K562 (cell line): ENCODE data around the gene ZNF213. TPM values are rescaled to one million over a fixed set of nuclear protein-coding genes. Genes with fewer than 3 reads are reported as not detected.

ENCODE experiments used
- CBX3 ChIP-seq, 2 experiments: IDR thresholded peaks; 1 replicate in 1 of 2; 2 replicates in 1 of 2; pipeline ENCODE4 v1.6.1; 2012; ENCODE audit warnings: inconsistent platforms in 2 of 2, low read length in 2 of 2, borderline replicate concordance in 1 of 2, control low read depth in 1 of 2
- CEBPB ChIP-seq: fragments of 450-650 bp; IDR thresholded peaks from 2 replicates; pipeline ENCODE4 v1.6.1; 2016; ENCODE audit warnings: missing genetic modification characterization, missing compliant biosample characterization
- CREB1 ChIP-seq, 2 experiments: sonication (generic) in 1 of 2; formaldehyde crosslinking in 1 of 2; IDR thresholded peaks; 2 replicates each; pipeline versions ENCODE4 v1.6.1 to v1.8.0; 2012 to 2022; ENCODE audit warnings: inconsistent platforms in 1 of 2, mild to moderate bottlenecking in 1 of 2, missing genetic modification reagents in 1 of 2, moderate library complexity in 1 of 2
- E2F1 ChIP-seq: sonication (generic); formaldehyde crosslinking; IDR thresholded peaks from 2 replicates; pipeline ENCODE4 v1.8.1; 2023; ENCODE audit warnings: mild to moderate bottlenecking, missing genetic modification reagents, moderate library complexity
- JUN ChIP-seq, 2 experiments: sonication (generic) in 1 of 2; formaldehyde crosslinking in 1 of 2; IDR thresholded peaks; 2 replicates each; pipeline versions ENCODE4 v1.6.1 to v1.8.0; 2012 to 2022; ENCODE audit warnings: borderline replicate concordance in 2 of 2, mild to moderate bottlenecking in 2 of 2, improper control_type of control experiment in 1 of 2, low read depth in 1 of 2, low read length in 1 of 2, missing genetic modification reagents in 1 of 2
- PRDM10 ChIP-seq: fragments of 450-650 bp; IDR thresholded peaks from 2 replicates; pipeline ENCODE4 v1.6.1; 2018; ENCODE audit not compliant: partially characterized antibody
- RAD21 ChIP-seq, 2 experiments: fragments of 250-450 bp in 1 of 2; fragments of 450-650 bp in 1 of 2; sonication (Bioruptor Pico) in 1 of 2; formaldehyde crosslinking in 1 of 2; IDR thresholded peaks in 1 of 2; conservative IDR thresholded peaks in 1 of 2; 2 replicates each; pipeline versions ENCODE4 v1.4.0 to v1.8.0; 2020 to 2022; ENCODE audit warnings: mild to moderate bottlenecking in 2 of 2, moderate library complexity in 1 of 2
- RBM17 ChIP-seq: fragments of 200-400 bp; formaldehyde crosslinking; IDR thresholded peaks from 2 replicates; pipeline ENCODE4 v1.6.1; 2017; ENCODE audit warnings: low read depth, mild to moderate bottlenecking, low read length, borderline replicate concordance
- SFPQ ChIP-seq: fragments of 200-400 bp; formaldehyde crosslinking; IDR thresholded peaks from 2 replicates; pipeline ENCODE4 v1.6.1; 2017; ENCODE audit warnings: mild to moderate bottlenecking, low read depth, low read length, moderate library complexity
- SMAD1 ChIP-seq: fragments of 150-350 bp; IDR thresholded peaks from 2 replicates; pipeline ENCODE4 v1.6.1; 2014; ENCODE audit warnings: low read length, low read depth; ENCODE audit not compliant: partially characterized antibody
- TARDBP ChIP-seq: fragments of 450-650 bp; IDR thresholded peaks from 2 replicates; pipeline ENCODE4 v1.6.1; 2016
- TFAM ChIP-seq: fragments of 250-450 bp; sonication (Bioruptor Pico); conservative IDR thresholded peaks from 2 replicates; pipeline ENCODE4 v1.5.0; 2021; ENCODE audit warnings: mild to moderate bottlenecking, moderate library complexity
- ZBTB2 ChIP-seq: fragments of 450-650 bp; IDR thresholded peaks from 2 replicates; pipeline ENCODE4 v1.6.1; 2016; ENCODE audit warnings: antibody characterized with exemption
- ZNF124 ChIP-seq: sonication (generic); formaldehyde crosslinking; IDR thresholded peaks from 2 replicates; pipeline ENCODE4 v1.8.1; 2022; ENCODE audit warnings: missing genetic modification reagents
- ZNF197 ChIP-seq: fragments of 200-800 bp; sonication (Bioruptor generic); IDR thresholded peaks from 2 replicates; pipeline ENCODE4 v1.6.1; 2016; ENCODE audit warnings: low read depth, missing genetic modification characterization, missing compliant biosample characterization
- ZNF217 ChIP-seq: sonication (generic); formaldehyde crosslinking; IDR thresholded peaks from 2 replicates; pipeline ENCODE4 v1.8.0; 2022; ENCODE audit warnings: mild to moderate bottlenecking, missing genetic modification reagents
- ZNF445 ChIP-seq: fragments of 250-450 bp; sonication (Bioruptor Pico); IDR thresholded peaks from 2 replicates; pipeline ENCODE4 v1.4.0; 2020; ENCODE audit warnings: low read depth, mild to moderate bottlenecking, moderate library complexity
- polyA plus RNA-seq, 8 experiments: library from polyadenylated mRNA; depleted of rRNA in 4 of 8; stranded (reverse) in 5 of 8; unstranded in 3 of 8; fragments of >200 nt; fragmentation: Nextera tagmentation in 2 of 8; fragmentation: Illumina TruSeq in 1 of 8; extraction: Ambion mirVana in 2 of 8; extraction: Trizol in 1 of 8; gene quantifications; 2 replicates each; pipeline versions ENCODE4 v1.2.1 to v1.2.3, GENCODE V29; 2011 to 2014; ENCODE audit warnings: inconsistent platforms in 1 of 8, missing spikeins in 1 of 8
- total RNA-seq, 7 experiments: library from RNA; depleted of rRNA in 6 of 7; stranded (reverse); fragments of >200 nt in 6 of 7; fragmentation: Illumina TruSeq in 2 of 7; extraction: Trizol in 2 of 7; gene quantifications; 2 replicates each; pipeline versions ENCODE4 v1.2.1 to v1.2.3, GENCODE V29; 2011 to 2021; ENCODE audit warnings: low replicate concordance in 1 of 7

Gene ZNF213
- total and polyA plus RNA-seq, 9 of the 15 experiments (the other 6 are each of a cell fraction or from before 2014, with no cell fraction given) = 0.49 to 10.0 (median 1.8) TPM

- TF ChIP-seq PRDM10 = no peak
- TF ChIP-seq CEBPB = no peak
- TF ChIP-seq ZBTB2 = no peak
- TF ChIP-seq ZNF445 (CRISPR knock-in tag) = no peak
- peak; percentile 47; the same call in 1 of the 2 replicates for TF ChIP-seq CREB1 (IDR thresholded peaks at IDR 0.05)
- TF ChIP-seq CREB1 (CRISPR knock-in tag; IDR thresholded peaks at IDR 0.05) = no peak; the same call in 1 of the 2 replicates
- TF ChIP-seq CBX3 (IDR thresholded peaks at IDR 0.05; ENCODE audit: borderline replicate concordance in 1 of 2, low read length in 2 of 2) = no peak; a peak in 1 of 3 replicates
- TF ChIP-seq ZNF197 (CRISPR knock-in tag) = no peak
- TF ChIP-seq TARDBP = no peak
- TF ChIP-seq ZNF124 (CRISPR knock-in tag) = no peak
- TF ChIP-seq SMAD1 = no peak
- no peak for TF ChIP-seq JUN (IDR thresholded peaks at IDR 0.05; ENCODE audit: borderline replicate concordance, low read depth, low read length)
- TF ChIP-seq JUN (CRISPR knock-in tag; IDR thresholded peaks at IDR 0.05; ENCODE audit: borderline replicate concordance) = no peak
- 0 out of 2 replicates have a peak, but pooled peaks have one; percentile 15 for TF ChIP-seq E2F1 (CRISPR knock-in tag)
- no peak for TF ChIP-seq ZNF217 (CRISPR knock-in tag)
- TF ChIP-seq SFPQ = no peak
- no peak for TF ChIP-seq TFAM (CRISPR knock-in tag)
- TF ChIP-seq RBM17 = no peak
- peak in 1 of 2 experiments; percentile 63; a peak in 3 of 4 replicates for TF ChIP-seq RAD21 (CRISPR knock-in tag; conservative IDR thresholded peaks at IDR 0.05 in 1 of 2, IDR thresholded peaks at IDR 0.05 in 1 of 2)
These were observed 48.0 kb downstream of the ZNF213 start (continued) for GRCh38 chr16:3182608-3183444.
